Kidney glomerular epithelial cell (primary cell): ENCODE measurements around the gene RFNG.

ENCODE experiments used
- DNase-seq: peaks from one replicate; lab custom pipeline; 2025; lab: John Stamatoyannopoulos, UW

The RFNG gene

DNA sequence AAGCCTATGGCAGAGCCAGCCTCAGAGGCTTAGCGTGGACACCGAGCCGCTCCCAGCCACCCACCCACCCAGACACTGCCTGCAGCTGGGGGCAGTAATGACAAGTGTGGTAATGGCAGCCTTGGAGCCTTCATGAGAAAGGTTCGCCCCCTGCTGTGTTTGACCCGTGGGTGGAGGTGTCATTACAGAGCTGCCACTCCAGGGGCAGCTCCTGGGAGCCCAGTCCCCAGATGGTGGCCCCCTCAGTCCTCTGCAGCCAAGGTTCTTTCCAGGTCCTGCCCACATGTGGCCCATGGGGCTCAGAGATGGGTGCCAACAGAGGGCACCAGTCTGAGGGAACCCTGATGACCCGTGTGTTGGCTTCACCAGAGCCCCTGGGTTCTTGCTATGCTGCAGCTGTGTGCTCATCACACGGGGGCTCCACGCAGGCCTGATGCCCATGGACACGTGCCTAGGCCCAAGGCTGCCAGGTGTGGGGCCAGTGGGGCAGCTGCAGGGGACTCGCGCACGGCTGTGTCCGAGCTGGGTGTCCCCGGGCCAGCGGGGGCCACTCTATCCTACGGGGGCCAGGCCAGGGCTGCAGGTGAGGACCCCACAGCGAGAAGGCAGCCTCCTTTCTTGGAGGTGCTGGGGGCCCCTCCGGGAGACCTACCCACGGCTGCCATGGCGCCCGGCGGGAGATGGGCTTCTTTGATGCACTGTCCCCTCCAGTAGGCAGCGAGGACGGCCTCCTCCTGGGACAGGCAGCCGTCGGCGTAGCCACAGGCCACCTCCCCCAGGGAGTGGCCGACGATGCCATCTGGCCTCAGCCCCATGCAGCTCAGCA is 38.3 kb upstream of the RFNG start:
- no peak for DNase-seq

DNA sequence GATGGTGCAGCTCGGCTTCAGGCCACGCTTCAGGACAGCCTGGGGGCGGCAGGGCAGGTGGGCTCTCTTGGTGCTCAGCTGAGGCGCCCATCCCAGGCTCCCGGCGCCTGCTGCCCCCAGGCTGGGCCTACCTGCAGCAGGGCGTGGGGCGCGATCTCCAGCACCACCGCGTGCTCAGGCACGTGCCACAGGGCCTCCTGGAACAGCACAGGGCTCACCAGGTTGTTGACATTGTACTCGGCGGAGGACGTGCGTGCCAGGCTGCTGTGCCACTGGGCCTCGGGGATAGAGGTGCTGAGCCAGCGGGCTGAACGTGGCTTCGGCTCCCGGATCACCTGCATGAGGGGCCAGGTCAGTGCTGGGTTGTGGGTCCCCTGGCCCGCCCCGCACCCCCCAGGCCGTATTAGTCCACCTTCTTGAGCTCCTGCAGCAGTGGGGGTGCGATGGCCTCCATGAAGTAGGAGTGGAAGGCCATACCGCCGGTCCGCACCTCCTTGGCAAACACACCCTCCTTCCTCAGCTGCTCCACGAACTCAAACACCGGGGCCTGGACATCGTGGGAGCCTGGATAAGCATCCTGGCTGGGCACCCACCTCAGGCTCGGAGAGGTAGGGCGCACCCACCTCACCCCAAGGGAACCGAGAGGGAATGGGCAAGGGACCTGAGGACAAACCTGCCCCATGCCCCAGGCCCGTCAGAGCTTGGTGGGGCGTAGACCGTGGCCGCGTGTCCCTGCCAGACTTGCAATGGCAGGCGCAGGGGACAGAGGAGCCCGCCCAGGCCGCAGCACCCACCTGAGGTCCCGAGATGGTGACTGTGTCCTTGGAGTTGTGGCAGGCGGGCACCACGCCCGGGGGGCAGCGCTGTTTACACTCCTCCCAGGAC is 37.5 kb upstream of the RFNG start:
- DNase-seq = no peak

DNA sequence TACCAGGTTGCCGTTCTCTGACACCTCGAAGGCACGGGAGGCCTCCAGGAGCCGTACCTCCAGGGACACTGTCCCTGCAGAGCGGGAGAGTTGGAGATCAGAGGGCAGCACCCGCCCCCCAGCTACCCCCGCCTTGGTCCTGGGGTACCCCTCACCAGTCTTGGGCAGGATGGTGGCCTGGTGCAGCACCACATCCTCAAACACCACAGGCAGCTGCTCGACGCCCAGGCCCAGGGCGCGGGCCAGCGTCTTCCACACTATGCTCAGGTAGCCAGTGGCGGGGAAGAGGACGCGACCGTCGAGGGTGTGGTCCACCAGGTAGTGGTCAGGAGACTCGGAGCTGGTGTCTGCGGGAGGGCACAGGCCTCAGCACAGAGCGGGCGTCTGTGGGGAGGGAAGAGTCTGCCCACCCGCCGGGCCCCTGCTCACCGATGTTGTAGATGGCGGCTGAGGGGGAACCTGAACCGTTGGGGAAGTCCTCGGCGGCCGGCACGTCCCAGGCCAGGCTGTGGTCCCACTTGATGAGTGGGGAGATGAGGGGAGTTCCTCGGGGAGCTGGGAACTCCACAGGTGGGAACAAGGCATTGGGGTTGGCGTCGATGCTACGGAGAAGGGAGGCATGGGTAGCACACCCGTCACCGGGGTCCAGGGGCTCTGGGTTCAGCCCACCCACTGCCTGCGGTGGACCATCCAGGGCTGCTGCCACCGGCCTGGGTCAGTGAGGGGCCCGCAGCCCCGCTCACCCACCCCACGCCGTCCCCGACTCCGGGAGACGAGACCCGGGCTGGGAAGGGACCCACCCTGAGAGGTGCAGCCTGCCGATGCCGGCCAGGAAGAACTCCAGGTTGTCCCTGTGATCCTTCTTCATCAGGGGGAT is 36.6 kb upstream of the RFNG start:
- DNase-seq = no peak

DNA sequence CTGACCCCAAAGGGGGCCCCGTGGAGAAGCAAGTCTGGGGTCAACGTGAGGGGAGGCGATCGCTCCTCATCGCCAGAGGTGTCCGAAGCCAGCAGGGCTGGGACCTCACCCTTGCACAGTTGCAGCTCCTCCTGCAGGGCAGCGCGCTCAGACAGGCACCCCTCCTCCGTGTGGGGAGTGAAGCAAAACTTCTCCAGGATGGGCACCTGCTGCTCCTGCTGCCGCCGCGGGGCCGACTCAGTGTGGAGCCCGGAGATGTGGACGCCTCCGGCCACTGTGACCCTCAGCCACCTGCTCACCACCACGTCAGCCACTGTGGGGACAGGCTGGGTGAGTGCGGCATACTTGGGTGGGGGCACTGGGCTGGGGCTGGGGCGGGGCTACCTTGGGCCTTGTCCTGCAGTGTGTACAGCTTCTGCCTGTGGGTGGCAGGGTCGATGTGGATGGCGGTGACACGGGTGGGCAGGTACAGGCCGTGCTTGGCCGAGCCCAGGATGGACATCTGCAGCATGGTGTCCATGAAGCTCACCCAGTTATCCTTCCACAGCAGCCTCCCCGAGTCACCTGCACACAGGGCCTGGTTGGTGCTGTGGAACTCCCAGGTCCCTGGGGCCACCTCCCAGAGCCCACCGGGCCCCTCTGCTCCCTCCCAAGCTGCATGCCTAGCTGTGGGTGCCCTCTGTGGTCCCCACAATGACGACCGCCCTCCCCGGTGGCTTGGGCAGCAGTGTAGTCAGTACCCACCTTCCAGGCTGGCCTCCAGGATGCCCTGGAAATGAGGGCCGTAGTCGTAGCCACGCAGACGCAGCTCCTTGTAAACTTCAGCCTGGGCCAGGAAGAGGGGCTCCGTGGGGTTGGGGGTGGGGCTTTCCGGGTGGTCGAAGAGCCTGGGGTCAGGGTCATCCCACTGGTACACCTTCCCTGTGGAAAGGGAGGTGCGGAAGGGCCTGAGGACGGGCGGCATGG is 35.6 kb upstream of the RFNG start:
- no peak for DNase-seq

DNA sequence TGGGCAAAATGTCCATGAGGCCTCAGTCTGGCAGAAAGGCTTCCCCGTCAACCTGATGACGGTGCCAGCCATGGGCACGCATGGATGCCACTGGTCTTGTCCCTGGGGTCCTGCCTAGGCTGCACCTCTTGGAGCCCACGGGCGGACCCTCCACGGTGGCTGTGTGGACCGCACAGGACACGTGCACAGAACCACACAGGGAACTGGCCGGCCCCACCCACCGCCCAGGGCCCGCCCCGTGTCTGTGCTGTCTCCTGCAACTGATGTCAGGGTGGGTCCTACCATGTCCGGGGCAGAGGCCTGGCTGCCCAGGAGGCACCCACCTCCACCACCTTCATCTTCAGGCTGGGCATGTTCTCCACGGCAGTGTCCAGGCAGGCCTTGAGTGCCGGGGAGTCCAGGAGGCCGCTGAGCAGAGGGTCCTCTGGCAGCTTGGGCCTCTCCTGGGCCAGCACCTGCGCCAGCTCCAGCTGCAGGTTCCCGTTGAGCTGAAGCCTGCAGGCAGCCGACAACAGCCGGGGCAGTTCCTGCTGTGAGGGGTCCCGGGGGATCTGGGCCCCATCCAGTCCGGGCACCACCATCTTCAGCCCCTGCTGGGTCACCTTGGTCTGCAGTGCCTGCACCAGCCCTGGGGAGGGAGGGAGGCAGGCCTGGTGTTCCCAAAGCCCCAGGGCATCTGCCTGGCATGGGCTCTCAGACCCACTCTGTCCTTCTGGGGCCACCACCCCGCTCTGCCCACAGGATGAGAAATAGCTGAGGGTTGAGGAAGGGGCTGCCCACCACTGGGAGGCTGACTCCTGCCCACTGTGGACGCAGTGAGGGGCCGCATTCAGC is 34.5 kb upstream of the RFNG start:
- DNase-seq = no peak

DNA sequence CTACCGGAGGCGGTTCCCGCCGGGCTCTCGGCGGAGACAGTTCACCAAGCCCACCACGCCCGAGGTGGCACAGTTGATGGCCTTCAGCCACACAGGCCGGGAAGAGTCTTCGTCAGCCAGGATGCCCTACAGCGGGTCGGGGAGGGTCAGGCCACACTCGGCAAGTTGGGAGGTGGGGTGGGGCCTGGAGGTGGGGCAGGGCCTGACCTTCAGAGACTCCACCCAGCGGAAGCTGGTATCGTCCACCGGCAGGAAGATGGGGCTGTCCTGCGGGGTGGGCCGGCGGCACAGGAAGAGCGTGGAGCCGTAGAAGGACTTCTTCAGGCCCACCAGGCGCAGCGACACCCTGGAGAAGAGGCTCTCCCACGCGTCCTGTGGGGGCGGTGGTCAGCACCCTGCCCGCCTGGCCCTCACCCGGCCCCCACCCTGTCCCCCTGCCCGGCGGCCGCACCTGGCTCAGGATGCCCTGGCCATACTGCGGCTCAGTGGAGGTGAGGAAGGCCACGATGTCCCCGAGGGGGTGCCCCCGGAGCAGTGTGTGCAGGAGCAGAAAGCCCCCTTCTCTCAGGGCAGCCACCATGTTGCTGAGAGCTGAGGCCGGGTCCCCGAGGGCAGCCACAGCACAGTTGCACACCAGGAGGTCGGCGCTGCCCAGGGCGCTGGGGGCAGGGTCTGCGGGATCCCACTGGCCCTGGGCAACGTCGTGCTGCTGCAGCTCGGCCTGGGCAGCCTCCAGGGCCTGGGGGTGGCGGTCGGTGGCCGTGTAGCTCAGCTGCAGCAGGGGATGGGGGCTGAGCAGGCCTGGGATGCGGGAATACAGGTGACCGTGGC is 33.6 kb upstream of the RFNG start:
- DNase-seq = no peak

DNA sequence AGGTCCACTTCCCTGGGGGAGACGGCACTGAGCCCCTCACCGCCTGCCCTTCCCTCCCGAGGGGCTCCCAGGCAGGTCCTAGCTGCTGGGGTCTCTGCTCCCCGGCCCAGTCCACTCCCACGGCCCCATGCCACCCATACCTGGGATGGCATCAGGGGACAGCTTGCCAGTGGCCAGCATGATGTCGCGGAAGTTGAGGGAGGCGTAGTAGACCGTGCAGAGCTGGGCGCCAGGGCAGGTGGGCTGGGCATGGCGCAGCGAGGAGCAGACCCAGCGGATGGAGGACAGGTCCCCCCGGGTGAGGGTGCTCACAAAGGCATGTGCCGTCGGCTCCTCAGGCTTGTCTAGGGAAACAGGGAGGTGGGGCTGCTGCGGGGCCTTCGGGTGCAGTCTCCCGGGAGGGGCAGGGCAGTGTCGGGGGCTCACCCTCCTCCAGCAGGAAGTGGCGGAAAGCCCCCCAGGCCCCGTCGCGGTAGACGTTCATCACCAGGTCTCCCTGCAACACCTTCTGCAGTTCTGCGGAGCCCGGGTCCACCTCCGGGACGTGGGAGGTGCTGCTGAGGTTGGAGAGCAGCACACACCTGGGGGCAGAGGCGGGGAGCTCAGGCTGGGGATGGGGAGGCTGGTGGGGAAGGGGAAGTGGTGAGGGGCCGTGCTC is 32.9 kb upstream of the RFNG start:
- DNase-seq = no peak

DNA sequence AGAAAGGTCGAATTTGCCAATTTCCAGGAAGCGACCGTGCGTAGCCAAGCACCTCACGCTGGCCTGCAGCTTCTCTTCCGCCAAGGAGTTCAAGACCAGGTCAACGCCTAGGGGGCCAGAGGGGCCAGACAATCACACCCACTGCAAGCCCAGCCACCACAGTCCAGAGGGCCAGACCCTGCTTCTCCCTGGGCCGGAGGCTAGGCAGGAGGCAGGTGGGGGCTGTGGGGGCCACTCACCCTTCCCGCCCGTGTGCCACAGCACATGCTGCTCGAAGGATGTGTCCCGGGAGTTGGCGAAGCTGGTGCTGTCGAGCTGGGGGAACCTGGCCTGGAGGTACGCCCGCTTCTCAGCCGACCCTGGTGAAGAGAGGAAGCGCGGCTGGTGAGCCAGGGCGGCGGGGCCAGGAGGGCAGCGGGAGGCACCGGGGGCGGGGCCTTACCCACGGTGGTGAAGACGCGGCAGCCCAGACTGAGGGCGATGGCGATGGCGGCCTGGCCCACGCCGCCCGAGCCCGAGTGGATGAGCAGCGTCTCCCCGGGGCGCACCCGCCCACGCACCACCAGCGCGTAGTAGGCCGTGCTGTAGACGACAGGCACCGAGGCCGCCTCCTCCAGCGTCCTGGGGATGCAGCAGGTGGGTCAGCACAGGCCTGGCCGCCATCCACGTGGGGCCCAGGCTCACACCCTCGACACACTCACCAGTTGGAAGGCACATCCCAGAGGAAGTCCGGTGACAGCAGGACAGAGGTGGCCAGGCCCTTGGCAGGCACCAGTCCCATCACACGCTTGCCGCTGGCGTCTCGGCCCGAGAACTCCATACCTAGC is 32.1 kb upstream of the RFNG start:
- DNase-seq = no peak

DNA sequence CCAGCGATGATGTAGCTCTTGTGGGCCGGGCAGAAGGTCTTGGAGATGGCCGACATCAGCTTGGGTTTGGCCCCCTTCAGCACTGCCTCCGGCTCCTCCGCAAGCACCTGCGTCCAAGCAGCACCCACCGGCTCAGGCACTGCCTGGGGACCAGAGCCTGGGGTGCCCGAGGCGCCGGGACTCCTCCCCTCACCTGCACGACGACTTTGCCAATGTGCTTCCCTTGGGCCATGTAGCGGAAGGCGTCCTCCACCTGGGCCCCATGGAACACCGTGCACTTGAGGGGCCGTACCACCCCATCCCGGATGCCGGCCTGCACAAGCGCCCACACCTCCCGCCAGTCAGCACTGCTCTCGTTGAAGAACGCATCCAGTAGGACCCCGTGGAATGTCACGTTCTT is 31.4 kb upstream of the RFNG start:
- DNase-seq = no peak

DNA sequence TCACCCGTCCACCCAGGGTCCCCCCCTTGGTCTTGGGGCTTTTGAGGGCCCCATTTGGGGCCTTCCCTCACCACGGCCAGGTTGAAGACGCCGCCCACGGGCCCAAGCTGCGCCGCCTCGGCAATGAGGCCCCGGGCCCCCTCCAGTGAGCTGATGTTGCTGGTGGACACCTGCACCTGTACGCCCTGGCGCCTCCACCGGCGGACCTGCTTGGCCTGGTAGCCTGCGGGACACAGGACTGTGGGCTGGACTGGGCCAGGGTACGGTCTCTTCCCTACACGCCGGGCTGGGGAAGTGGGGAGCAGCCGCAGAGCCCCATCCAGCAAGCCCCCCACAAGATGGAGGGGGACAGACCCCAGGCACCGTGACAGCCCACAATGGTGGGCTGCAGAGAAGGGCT is 30.8 kb upstream of the RFNG start:
- DNase-seq = no peak

DNA sequence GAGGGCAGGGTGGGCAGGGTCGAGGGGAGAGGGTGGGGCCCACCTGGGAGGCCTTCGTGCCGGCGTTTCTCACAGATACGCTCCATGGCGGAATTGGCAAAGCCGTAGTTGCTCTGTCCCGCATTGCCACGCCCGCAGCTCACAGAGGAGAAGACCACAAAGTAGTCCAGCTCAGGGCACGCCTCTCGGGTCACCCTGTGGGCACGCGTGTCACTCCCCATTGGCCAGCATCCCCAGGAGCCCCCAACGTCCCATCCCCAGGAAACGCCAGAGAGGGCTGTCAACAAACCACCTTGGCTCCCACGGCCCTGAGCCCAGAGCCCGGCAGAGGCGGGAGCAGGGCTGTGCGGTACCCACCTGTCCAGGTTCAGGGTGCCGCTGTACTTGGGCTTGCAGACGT is 30.4 kb upstream of the RFNG start:
- no peak for DNase-seq

DNA sequence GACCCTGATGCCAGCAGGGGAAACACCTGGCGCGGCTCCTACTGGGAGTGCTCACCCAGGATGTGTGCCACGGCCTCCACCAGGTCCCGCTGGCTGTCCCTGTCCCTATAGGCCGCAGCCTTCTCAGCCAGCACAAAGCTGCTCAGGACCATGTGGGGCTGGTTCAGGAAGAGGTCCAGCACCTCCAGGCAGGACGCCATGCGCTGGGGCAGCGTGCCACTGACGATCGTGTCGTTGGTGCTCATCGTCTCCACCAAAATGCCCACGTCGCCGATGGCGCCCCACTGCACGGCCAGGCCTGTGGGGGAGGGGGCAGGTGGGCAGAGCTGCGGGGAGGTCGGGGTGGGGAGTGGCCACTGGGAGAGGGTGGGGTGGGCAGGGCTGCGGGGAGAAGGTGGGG is 29.9 kb upstream of the RFNG start:
- no peak for DNase-seq

DNA sequence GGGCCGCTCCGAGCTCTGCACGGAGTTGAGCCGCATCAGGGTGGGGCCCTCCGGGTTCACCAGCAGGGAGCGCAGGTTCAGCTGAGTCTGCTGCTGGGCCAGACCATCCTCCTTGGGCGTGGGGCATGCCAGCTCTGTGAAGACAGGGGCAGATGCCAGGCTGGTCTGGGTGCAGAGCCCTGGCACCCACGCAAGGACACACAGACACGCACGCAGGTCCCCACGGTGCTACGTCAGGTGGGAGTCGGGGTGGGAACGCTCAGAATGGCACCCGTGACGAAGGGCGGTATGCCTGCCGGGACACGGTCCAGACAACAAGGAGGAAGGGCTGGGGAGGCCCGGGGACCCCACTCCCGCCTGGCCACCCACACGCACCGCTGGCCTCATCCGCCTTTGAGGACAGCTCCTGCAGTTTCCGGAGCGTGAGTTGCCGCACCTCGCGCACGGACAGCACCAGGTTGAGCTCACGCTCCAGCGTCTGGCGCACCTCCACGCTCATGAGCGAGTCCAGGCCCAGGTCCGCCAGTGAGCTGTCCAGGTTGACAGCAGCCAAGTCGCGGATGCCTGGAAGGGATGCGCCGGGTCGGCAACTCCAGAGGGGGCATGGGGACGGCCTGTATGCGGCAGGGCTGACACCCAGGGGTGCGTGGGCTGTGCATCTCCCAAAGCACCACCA is 29.3 kb upstream of the RFNG start:
- no peak for DNase-seq

DNA sequence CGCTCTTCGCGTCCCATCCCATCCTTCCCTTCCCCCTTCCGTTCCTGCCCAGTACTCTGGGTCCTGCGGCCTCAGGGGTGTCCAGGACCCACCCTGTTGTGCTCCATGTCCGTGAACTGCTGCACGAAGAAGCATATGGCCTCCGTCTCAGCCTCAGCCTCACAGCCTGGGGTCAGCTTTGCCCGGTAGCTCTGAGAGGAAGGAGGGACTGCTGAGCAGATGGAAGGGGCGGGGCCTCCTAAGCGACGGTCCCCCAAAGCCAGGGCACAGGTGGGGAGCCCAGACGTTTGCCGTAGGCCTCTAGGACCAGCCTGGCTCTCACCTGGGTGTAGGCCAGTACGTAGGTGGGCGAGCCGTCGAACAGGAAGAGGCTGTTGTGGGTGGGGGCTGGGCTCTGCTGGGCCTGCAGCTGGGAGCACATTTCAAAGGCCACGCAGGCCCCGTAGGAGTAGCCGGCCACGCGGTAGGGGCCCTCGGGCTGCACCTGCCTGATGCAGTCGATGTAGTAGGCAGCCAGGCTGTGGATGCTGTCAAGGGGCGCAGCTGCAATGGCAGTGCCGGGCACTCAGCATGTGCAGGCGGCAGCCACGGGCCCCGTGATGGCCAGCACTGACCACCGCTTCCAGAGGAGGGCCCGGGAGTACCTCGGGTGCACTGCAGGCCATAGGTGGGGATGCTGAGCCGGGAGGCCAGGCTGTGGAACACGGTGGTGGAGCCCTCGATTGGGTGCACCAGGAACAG is 28.6 kb upstream of the RFNG start:
- DNase-seq = no peak

DNA sequence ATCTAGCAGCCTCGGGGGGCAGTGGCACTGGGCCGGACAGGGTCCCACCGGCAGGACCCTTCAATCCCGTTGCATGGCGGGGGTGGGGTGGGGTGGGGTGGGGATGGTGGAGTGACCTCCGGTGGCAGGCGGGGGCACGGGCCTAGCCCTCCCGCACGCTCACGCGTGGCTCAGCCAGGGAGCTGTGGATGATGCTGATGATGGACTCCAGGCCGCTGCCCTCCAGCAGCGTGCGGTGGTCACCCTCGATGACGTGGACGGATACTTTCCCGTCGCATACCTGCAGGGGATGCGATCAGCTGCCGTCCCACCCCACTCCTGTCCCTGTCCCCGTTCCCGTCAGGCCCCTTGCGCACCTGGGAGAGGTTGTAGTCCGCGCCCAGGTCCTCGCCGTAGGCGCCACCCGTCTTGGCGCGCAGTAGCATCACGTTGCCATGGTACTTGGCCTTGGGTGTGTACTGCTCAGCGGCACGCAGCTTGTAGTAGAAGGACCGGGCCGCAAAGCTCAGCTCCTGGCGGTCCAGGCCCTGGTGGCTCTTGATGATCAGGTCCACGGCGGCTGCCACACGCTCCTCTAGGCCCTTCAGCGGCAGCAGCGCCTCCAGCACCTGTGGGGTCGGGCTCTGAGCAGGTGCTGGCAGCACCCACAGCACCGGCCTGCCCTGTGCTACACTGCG is 27.5 kb upstream of the RFNG start:
- no peak for DNase-seq

DNA sequence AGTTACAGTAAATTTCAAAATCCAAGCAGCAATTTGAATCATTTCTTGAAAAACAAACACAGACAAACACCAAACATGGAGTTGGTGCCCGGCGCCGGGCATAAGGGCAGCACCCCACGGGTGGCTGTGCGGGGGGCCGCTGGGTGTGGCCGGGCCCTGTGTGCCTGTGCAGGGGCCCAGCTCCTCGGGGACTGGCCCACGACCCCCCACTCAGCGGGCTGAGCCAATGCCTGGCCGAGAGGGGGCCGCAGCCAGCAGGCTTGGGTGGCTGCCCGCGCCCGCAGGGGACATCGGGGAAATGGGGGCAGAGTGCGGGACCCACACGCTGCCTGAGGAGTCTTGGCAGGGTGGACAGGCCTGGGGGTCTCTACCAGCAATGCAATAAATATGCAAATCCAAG is 26.8 kb upstream of the RFNG start:
- no peak for DNase-seq
